Left hindlimb (tissue), 1 donor: ENCODE results near the gene C16orf78.
A peak's percentile ranks its signal among the peaks of the same experiment; 100 is the strongest.

ENCODE experiments used
- DNase-seq: peaks from one replicate; pipeline ENCODE4 v3.0.0-alpha.2; 2018

The C16orf78 gene

DNA sequence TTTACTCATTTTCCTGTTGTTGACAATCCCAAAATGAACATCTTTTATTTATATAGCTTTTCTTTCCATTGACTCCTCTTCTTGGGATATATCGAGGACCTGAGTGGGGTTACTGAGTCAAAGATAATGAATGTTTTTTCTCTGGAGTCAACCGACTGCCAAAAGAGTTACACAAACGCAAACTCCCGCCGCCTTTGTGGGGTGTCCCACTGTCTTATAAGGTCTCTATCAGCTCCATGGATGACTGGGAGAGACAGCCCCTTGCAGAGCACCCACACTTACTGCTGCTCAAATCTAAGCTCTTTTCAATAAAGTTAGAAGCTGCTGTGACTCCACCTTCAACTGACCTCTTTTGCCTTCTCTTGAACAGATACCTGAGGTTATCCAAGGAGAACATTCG lies 25.2 kb downstream of the C16orf78 start:
- no peak for DNase-seq

DNA sequence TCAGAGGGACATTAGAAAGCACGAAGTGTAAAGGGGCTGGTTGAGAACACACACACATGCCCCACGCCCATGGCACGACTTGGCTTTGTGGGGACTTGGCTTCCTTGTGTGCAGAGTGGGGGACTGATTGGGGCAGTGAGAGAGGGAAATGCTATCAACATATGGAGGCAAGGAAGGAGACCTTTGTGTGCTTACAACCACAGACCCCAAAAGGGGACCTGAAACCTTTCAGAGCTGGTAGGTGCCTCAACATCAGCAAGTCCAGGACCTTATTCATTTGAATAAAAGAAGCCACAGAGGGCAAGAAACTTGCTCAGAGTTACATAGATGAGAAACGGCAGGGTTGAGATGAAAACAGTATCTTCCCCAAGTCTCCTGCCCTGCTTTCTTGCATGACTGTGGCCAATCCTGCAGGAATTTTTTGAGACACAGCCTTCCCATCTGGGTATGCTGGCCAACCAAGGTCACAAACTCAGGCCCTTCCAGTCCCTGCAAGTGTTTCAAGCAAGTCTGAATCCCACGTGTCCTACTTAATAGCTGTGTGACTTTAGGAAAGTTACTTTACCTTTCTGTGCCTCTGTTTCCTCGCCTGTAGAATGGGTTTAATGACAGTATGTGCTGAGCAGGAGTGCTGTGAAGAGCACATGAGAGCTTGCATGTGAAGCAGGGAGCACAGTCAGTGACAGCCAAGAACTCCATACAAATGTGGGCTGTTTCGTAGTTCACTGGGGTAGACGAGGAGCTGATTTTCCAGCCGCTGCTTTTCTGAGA lies 26.2 kb downstream of the C16orf78 start:
- no peak for DNase-seq

DNA sequence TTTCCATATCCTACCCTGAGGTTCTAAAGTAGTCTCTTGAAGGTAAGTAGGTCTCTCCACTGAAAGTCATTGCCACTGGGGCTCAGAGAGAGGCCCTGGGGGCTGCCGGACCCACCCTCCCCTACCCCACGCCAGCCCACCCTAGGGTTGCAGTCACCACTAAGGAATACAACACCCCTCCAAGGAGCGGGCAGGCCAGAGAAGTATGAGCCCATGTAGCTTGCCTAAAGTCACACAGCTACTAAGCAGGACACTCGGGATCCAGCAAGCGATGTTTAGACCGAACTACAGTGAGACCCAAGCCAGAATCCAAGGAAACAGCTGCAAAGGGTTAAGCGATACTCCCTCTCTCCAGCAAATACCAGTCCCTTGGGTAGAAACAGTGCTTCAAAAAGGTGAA lies 27.0 kb downstream of the C16orf78 start:
- DNase-seq, result no peak

DNA sequence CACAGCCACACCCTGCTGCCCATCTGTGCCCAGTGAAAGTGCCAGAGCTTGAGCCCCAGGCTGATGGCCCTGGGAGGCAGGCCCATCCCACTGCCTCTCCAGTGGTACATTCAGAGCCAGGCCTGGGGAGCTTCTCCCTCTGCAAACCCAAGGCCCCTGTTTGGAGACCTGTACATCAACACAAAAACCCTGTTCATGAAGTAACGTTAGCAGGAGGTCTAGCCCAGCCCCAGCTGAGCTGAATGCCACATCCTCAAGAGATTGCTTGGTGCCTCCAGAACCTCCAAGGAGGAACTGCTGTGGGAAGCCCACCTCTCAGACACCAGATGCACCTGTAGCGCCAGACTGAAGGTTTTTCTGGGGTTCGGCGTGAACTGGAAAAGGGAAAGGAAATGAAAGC lies 31.5 kb downstream of the C16orf78 start:
- no peak for DNase-seq

DNA sequence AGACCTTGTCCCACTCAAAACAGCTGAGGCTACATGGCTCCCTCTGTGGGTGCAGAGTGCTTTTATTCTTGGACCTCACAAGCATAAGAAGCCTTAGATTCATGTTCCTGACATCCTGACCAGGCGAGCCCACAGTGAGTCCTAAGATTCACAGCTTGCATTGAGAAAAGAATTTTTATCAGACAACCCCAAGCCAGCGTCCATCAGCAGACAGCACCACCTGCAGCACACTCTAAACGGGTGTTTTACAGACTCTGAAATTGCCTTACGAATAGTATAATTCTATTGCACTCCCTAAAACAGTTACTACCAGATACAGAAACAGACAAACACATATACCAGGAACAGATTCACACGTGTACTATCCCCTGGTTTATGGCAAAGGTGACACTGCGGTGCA lies 31.9 kb downstream of the C16orf78 start:
- DNase-seq, result no peak

DNA sequence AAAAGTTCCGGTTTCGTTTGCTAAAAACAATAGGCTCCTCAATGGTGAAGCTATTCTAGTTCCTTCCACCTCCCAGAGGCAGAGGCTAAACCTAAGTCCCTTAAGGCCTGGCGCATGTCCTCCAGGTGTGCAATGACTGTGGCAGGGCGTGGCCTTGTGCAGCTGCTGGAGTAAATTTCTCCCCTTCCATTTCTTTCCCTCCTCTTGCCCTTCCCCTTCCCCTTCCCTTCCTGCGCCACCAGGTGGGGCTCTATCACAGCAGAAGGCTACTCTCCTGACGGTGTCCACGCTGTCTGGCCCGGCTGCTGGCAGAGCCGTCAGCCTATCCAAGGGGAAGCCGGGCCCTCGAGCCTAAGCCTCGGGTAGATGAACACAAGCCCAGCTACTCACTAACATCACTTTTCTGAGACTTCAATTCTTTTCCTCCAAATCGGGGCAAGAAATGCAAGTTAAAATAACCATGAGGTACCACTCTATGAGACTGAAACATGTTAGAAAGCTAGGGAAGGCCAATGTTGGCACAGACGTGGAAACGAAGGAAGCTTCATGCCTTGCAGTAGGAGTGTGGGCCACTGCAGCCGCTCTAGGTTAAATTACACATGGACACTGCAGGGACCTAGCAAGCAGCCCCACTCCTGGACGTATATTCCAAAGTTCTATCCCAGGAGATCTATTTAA lies 34.4 kb downstream of the C16orf78 start:
- peak; percentile 91 for DNase-seq

DNA sequence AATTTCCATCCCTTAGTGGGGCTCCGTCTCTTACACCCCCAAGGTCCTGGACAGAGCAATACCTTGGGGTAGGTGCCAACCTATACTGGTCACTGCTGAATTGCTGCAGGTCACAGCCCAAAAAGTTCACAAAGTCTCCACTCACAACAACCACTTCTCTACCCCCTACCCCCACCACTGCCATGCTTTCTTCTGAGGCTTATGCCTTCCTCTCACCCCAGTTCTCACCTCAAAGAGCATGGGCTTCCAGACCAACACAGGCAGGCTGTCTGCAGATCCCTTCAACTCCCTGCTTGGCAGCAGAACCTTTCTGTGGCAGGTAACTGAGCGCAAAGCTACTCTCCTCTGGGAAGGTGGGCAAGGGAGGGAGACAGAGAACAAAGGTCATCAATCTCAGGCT lies 35.5 kb downstream of the C16orf78 start:
- no peak for DNase-seq

DNA sequence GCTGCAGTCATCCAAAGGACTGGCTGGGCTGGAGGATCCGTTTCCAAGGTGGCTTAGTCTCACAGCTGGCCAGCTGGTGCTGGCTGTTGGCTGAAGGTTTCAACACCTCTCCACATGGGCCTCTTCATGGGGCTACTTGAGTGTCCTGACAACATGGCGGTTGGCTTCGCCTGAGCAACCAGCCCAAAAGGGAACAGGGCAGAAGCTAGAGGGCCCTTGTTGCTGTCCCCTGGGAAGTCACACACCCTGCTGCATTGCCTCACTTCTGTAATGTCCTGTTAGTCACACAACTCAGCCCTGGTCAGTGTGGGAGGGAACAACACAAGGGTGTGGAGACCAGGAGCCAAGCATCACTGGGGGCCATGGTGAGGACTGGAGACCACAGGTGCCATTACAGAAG lies 36.6 kb downstream of the C16orf78 start:
- no peak for DNase-seq

DNA sequence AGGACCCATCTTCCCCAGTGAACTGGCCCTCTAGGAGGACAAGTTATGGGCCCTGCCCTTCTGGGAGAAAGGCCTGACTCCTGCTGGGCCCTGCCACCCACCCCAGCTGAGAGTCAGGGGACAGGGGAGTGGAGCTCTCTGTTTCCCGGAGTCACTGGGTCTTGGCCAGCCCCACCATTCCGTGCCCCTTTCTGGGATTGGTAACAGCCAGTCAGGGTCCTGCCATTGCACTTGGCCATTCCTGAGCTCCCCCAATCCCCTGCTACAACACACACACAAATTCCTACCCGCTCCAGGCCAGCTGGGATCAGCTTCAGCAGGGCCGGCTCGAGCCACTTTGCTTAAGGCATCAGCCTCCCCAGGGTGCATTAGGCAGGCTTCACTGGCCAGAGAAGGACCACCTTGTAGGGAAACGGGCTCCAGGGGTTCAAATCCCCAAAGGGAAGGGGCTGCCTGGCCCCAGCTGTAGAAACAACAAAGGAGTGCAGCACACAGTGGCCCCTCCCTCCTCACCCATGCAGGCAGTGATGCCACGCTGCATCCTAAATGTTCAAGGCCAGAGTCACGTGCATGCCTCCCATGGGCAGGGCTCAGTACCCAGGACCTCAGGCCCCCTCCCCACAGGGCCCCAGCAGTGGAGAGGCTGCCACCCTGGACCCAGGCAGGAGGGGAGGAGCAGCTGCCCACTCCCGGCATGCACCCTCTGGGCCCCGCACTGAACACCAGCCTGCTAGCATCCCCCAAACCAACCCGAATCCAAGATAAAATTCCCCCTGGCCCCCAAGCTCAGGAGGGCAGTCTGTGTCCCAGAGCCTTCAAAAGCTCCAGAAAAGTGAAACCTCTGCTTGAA lies 37.7 kb downstream of the C16orf78 start:
- DNase-seq, result no peak

DNA sequence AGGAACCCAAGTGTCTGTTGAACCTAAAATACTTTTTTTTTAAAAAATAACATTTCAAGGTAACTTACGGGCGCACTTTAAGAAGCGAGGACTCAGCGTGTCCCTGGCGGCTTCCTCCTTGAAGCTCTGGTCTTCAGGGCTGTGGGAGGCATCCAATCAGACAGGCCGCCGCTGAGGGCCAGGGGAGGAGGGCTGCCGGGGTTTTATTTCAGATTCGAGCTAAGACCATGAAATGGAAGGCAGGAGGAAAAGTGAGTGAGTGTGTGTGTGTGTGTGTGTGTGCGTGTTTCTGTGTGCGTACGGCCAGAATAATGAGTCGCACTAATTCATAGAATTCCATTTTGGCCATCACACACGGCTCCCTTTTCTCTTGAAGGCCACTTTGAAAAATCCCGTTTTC lies 41.1 kb downstream of the C16orf78 start:
- no peak for DNase-seq

DNA sequence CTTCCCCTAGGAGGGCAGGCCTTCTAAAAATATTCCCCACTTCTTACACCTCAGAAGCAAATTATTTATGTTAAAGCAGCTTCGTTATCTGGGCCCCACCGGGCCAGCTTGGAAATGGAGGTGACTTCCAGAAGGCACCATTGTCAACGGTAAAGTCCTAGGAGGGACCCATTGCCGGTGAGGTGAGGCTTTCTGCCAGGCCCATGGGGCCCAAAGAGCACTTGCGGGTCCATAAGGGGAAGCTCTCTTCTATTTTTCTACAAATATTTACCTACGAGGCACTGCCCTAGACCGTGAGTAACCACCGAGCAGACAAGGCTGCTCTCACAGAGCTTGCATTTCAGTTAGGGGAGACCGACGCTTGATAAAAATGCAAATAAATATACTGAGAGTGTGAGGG lies 41.5 kb downstream of the C16orf78 start:
- DNase-seq, result no peak

DNA sequence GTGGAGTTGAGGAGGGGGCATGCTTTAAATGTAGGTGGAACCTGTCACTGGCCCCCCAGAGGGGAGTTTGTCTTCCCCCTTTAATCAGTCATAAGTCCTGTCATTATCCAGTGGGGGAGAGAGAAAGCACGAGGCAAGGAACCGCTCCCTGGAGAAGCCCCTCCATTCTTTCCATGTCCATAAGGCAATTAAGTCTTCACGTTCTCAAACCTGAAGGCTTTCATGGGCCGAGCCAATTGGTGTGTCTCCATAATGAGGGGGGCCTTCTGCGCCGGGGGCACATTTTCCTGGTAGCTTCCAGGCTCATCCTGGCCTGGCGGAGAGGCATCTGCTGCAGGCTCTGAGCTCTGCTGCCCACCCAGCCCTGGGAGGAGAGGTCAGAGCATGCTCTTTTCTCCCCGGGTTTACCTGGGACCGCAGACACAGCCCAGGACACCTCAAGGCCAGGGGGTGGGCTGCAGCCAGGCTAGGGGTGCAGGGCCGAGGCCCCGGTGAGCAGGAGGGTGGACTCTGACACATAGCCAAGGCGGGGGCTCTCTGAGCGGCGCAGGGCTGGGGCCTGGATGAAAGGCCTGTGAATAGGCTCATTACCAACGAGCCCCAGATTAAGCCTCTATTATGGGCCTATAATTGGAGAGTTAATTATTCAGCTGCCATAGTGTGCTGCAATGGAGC lies 42.5 kb downstream of the C16orf78 start:
- DNase-seq, result no peak

DNA sequence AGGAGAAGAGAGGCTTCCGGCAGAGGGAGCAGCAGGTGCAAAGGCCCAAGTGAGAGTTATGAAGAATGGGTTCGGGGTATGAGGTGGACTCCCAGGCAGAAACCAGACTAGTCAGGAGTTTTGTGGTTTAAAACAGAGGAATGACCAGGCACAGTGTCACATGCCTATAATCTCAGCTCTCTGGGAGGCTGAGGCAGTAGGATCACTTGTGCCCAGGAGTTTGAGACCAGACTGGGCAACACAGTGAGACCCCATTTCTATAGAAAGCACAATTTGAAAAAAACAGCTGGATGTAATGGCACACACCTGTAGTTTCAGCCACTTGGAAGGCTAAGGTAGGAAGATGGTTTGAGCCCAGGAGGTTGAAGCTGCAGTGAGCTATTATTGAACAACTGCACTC lies 43.8 kb downstream of the C16orf78 start:
- no peak for DNase-seq

DNA sequence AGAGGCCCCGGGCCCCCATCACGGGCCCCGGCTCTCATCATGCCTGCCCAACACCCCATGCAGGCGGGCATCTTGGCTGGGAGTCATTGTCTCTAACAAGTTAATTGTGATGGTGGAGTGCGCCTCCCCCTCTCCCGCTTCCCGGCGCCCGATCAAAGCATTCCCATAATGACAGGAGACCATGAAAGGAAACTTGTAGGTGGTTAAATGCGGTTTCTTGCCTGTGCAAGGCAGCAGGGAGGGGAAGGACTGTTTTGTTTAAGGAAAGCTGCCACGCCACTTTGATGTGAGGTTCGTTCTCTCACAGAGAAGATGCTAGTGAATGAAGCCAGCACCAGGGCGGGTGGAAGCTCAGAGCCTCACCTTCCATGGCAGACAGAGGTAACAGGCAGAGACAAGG lies 45.4 kb downstream of the C16orf78 start:
- DNase-seq, result no peak

DNA sequence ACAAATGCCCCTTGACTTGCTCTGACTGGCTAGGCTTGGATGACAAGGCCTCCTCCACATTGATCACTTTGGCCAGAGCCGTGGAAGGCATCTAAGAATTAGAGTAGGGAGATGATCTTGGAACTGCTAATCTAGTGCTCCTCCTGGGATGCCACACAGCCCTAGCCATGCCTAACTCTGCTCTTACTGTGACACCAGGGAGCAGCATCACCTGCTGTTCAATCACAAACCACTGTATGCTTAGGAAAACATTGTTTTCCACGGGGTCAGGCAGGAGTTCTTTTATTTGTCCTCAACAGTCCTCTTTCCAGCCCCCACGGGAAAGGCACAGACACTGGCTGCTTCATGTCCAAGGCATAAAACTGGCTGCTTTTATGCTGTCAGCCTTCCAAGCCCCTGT lies 46.3 kb downstream of the C16orf78 start:
- no peak for DNase-seq

DNA sequence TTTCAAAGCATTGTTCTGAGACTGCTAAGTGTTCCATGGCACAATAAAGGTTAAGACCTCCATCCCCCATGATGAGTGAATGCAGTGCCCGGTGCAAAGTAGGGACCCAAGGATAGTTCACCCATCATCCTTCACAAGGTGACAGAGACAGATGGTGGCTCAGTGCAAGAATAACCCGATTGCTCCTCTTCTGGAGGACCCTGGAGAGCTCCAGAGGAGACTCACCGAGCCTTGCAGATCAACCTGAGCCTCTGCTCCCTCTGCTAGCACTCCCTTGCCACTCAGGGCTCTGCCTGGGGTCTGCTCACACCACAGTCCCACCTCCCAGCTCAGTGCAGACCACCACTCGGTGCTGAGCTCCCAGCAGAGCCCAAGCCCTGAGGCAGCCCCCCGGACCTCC lies 49.3 kb downstream of the C16orf78 start:
- no peak for DNase-seq

DNA sequence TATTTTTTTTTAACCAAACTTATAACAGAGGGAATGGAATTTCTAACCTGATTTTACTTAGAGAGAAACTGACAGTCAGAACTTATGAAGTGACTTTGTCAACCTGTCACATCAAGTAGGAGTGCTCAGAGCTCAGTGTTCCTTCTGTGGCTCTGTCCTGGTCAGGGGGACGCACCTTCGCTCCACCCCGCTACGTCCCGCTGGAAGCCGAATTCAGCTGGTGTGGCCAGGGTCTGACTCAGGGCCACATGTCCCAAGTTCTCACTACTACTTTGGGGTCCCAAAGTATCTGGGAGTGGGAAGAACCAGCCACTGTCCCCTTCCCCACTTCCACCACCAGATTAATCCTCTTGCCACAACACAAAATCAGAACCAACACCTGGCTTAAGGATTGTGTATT lies 51.4 kb downstream of the C16orf78 start:
- no peak for DNase-seq

DNA sequence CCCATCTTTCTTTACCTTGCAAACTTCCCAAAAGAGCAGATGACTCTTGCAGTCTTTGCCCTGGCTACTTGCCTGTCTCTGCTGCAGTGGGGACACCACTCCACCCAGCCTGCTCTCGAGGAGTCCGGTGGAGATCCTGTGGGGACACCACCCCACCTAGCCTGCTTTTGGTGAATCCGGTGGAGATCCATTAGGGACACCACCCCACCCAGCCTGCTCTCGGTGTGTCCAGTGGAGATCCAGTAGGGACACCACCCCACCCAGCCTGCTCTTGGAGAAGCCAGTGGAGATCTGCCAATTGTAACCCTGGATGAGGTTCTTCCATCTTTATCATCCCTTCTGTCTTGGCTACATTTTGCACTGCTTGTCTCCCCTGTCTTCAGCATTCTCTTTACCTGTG lies 54.2 kb downstream of the C16orf78 start:
- DNase-seq, result no peak

DNA sequence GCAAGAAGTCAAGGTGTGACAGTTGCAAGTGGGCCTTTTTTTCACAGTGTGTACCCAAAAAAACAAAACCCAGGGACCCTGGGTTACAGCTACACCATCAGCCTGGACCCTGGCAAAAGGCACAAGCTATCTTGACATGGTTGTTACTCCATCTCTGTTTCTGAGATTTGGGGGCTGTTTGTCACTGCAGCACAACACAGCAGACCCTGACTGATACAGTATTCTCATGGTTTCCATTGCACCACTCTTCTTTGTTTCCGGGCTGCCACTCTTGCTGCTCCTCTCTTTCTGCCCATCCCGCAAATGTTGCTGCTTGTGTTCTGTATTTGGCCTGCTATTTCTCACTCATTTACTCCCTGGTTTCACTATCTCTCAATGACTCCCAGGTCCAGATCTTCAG lies 55.2 kb downstream of the C16orf78 start:
- DNase-seq, result no peak

DNA sequence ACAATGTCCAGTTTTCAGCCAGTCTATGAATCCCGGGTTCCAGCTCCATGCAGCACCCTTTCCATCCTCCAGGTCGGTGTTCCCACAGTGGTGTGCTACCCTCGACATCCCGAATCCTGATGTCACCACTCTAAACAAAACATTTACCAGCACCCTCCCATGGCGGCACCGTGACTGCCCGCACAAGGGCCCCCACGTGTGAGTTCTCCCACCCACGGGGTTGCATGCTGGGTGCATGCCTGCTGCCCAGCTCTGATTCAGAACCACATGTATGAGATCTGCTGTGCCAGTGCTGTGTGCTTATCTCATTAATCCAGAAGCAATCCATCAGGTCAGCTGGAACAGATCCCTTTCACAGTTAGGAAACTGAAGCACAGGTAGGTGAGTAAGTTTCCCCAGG lies 57.4 kb downstream of the C16orf78 start:
- peak; percentile 14 for DNase-seq

DNA sequence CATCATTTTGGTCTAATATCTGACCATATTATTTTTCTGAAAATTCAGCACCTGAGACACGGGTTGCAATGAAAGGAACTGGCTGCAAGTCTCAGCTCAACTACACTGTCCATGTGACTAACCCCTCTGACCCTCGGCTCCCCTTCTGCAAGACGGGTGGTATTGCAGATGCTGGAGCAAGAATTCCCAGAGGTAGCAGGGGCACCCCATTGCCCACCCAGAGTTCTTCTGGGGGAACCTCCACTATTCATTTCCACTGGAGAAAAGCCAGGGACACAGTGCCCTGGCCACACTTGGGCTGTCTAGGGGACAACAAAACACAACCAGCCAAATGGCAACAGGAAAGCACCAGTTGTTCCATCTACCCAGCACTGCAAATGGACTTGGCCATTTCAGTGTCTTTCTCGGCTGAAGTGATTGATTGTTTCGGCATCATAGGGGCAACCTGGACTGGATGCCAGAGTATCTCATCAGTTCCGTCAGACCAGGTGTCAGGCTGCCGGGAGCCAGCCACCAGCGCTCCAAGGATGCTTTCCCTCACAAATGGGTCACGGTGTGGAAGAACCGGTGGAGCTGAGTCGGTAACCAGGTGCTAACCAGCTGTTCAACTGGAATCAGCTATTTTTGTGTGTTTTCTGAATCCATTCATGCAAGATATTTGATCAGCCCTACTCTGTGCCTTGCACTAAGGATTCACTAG lies 58.1 kb downstream of the C16orf78 start:
- peak; percentile 8 for DNase-seq

DNA sequence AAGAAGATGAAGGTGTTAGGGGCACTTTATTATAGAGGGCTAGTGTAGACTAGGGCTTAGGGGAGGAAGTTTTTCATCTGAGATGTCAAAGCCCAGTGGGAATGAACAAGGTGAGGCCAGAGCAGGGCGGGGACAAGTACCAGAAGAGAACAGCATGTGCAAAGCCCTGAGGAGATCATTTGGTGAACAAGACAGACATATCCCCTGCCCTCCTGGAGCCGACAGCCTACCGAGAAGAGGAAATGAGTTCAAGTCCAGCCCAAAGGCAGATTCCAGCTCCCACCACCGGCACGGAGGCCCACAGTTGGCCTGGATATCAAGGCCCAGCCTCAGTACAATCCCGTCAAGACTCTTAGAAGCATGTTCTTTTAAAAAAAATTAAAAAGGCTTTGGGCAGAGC lies 61.1 kb downstream of the C16orf78 start:
- no peak for DNase-seq

DNA sequence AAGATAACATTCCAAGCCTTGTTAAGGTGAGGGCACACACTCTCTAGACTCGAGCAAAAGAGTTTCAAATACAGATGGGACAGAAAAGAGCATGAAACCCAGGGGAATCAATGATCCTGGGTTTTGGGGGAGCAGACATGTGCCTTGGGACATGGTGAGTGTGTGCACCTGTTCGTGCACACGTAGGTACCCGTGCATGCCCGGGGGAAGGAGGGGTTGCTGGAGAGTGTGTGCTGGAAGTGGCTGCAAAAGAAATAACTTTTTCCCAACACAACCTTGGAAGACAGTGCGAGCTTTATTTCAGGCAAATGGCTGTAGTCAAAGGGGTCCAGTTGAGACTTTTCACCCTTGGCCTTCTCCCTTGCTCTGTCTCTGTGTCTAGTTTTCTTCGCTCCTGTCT lies 62.6 kb downstream of the C16orf78 start:
- no peak for DNase-seq
